SK-N-SH treated with all-trans-retinoic acid at 6 μM for 48 hours (cell line): ENCODE data around the gene NUP93.

Experiments used
- ATAC-seq: fragments of 200-7000 bp; cut with Tn5 transposase; 3 replicates; pipeline ENCODE4 v1.9.1; 2020; ENCODE audit warnings: mild to moderate bottlenecking, moderate library complexity
- ARNTL ChIP-seq: fragments of 450-650 bp; formaldehyde crosslinking; IDR thresholded peaks from 2 replicates; pipeline ENCODE4 v1.5.0; 2020; ENCODE audit warnings: low read depth, mild to moderate bottlenecking, moderate library complexity, borderline replicate concordance
- BACH2 ChIP-seq: fragments of 250-450 bp; sonication (Bioruptor Pico); IDR thresholded peaks from 2 replicates; pipeline ENCODE4 v1.9.0; 2021; ENCODE audit warnings: mild to moderate bottlenecking, borderline replicate concordance
- CSDC2 ChIP-seq: fragments of 250-450 bp; sonication (Bioruptor Pico); IDR thresholded peaks from 2 replicates; pipeline ENCODE4 v1.5.0; 2020; ENCODE audit warnings: mild to moderate bottlenecking, moderate library complexity
- ESRRG ChIP-seq: fragments of 250-450 bp; sonication (Bioruptor Pico); IDR thresholded peaks from 2 replicates; pipeline ENCODE4 v1.6.1; 2021; ENCODE audit warnings: mild to moderate bottlenecking
- GLIS3 ChIP-seq: fragments of 250-450 bp; sonication (Bioruptor Pico); IDR thresholded peaks from 2 replicates; pipeline ENCODE4 v1.5.0; 2020; ENCODE audit warnings: mild to moderate bottlenecking, moderate library complexity
- ISL1 ChIP-seq: fragments of 250-450 bp; sonication (Bioruptor Pico); IDR thresholded peaks from 2 replicates; pipeline ENCODE4 v2.1.2; 2022; ENCODE audit warnings: mild to moderate bottlenecking, moderate library complexity
- OSR1 ChIP-seq: fragments of 250-450 bp; sonication (Bioruptor Pico); IDR thresholded peaks from 2 replicates; pipeline ENCODE4 v1.8.0; 2022; ENCODE audit warnings: moderate library complexity, mild to moderate bottlenecking, inconsistent platforms
- PPARA ChIP-seq: fragments of 250-450 bp; sonication (Bioruptor Pico); IDR thresholded peaks from 2 replicates; pipeline ENCODE4 v1.5.0; 2020; ENCODE audit warnings: mild to moderate bottlenecking, borderline replicate concordance
- RARB ChIP-seq: fragments of 250-450 bp; sonication (Bioruptor Pico); IDR thresholded peaks from 2 replicates; pipeline ENCODE4 v1.8.0; 2021; ENCODE audit warnings: mild to moderate bottlenecking, moderate library complexity
- SNAI2 ChIP-seq: fragments of 250-450 bp; sonication (Bioruptor Pico); IDR thresholded peaks from 2 replicates; pipeline ENCODE4 v1.5.0; 2020; ENCODE audit warnings: mild to moderate bottlenecking, moderate library complexity
- TCF4 ChIP-seq: fragments of 250-450 bp; sonication (Bioruptor Pico); IDR thresholded peaks from 2 replicates; pipeline ENCODE4 v1.8.0; 2021; ENCODE audit warnings: mild to moderate bottlenecking, moderate library complexity, borderline replicate concordance
- TOX ChIP-seq: fragments of 250-450 bp; sonication (Bioruptor Pico); IDR thresholded peaks from 2 replicates; pipeline ENCODE4 v1.8.0; 2021; ENCODE audit warnings: mild to moderate bottlenecking, moderate library complexity, borderline replicate concordance
- ZC3H10 ChIP-seq: fragments of 250-450 bp; sonication (Bioruptor Pico); IDR thresholded peaks from 2 replicates; pipeline ENCODE4 v1.5.1; 2021; ENCODE audit warnings: mild to moderate bottlenecking, moderate library complexity
- ZFP3 ChIP-seq: fragments of 250-450 bp; sonication (Bioruptor Pico); IDR thresholded peaks from 2 replicates; pipeline ENCODE4 v1.5.0; 2020; ENCODE audit warnings: mild to moderate bottlenecking, moderate library complexity
- ZFP30 ChIP-seq: fragments of 450-650 bp; formaldehyde crosslinking; IDR thresholded peaks from 2 replicates; pipeline ENCODE4 v1.5.0; 2022; ENCODE audit warnings: mild to moderate bottlenecking, moderate library complexity
- ZNF565 ChIP-seq: fragments of 450-650 bp; formaldehyde crosslinking; conservative IDR thresholded peaks from 2 replicates; pipeline ENCODE4 v1.5.0; 2020; ENCODE audit warnings: low read depth, mild to moderate bottlenecking, moderate library complexity
- ZNF70 ChIP-seq: fragments of 450-650 bp; formaldehyde crosslinking; IDR thresholded peaks from 2 replicates; pipeline ENCODE4 v1.5.0; 2020; ENCODE audit warnings: mild to moderate bottlenecking, moderate library complexity
- ZNF8 ChIP-seq: fragments of 450-650 bp; formaldehyde crosslinking; IDR thresholded peaks from 2 replicates; pipeline ENCODE4 v1.5.0; 2020; ENCODE audit warnings: mild to moderate bottlenecking, moderate library complexity
- TF ChIP-seq, protein P1 (sequence below): fragments of 250-450 bp; sonication (Bioruptor Pico); IDR thresholded peaks from 2 replicates; pipeline ENCODE4 v1.5.1; 2020; ENCODE audit warnings: low read depth, mild to moderate bottlenecking, moderate library complexity
- TF ChIP-seq, protein P2 (sequence below): fragments of 250-450 bp; sonication (Bioruptor Pico); IDR thresholded peaks from 2 replicates; pipeline ENCODE4 v1.5.1; 2021; ENCODE audit warnings: mild to moderate bottlenecking, moderate library complexity
- TF ChIP-seq, protein P3 (sequence below): fragments of 250-450 bp; sonication (Bioruptor Pico); IDR thresholded peaks from 2 replicates; pipeline ENCODE4 v1.8.0; 2020; ENCODE audit warnings: mild to moderate bottlenecking, moderate library complexity, borderline replicate concordance
- TF ChIP-seq, protein P4 (sequence below): fragments of 250-450 bp; sonication (Bioruptor Pico); IDR thresholded peaks from 2 replicates; pipeline ENCODE4 v1.8.0; 2021; ENCODE audit warnings: low read depth, mild to moderate bottlenecking, moderate library complexity, borderline replicate concordance
- TF ChIP-seq, protein P5 (sequence below): fragments of 250-450 bp; sonication (Bioruptor Pico); IDR thresholded peaks from 2 replicates; pipeline ENCODE4 v1.5.0; 2020; ENCODE audit warnings: mild to moderate bottlenecking, moderate library complexity

NUP93 gene

DNA sequence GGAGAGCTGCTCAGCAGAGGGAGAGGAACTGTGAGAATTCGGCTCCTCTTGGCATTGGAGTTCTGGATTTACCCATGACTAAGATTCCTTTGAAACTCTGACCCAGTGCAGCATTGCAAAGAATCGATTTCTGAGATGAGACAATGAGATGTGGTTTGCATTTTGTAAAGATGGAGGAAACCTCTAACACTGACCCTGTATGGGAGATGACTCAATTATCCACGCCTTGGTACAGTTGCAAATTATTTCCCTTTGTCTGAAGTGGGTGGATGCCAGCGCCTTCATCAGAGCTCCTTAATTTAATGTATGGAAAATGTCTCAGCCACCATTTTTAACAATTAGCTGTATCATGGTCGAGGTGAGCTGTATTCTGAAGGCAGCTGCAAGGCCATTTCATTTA is 53.4 kb downstream of the NUP93 start (continued):
- TF ChIP-seq, protein P1, sequence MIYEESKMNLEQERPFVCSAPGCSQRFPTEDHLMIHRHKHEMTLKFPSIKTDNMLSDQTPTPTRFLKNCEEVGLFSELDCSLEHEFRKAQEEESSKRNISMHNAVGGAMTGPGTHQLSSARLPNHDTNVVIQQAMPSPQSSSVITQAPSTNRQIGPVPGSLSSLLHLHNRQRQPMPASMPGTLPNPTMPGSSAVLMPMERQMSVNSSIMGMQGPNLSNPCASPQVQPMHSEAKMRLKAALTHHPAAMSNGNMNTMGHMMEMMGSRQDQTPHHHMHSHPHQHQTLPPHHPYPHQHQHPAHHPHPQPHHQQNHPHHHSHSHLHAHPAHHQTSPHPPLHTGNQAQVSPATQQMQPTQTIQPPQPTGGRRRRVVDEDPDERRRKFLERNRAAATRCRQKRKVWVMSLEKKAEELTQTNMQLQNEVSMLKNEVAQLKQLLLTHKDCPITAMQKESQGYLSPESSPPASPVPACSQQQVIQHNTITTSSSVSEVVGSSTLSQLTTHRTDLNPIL (CRISPR knock-in tag): no peak
- TF ChIP-seq RARB: no peak
- TF ChIP-seq, protein P2, sequence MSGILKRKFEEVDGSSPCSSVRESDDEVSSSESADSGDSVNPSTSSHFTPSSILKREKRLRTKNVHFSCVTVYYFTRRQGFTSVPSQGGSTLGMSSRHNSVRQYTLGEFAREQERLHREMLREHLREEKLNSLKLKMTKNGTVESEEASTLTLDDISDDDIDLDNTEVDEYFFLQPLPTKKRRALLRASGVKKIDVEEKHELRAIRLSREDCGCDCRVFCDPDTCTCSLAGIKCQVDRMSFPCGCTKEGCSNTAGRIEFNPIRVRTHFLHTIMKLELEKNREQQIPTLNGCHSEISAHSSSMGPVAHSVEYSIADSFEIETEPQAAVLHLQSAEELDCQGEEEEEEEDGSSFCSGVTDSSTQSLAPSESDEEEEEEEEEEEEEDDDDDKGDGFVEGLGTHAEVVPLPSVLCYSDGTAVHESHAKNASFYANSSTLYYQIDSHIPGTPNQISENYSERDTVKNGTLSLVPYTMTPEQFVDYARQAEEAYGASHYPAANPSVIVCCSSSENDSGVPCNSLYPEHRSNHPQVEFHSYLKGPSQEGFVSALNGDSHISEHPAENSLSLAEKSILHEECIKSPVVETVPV (CRISPR knock-in tag): no peak
- no peak for TF ChIP-seq ESRRG (CRISPR knock-in tag)
- no peak for TF ChIP-seq ZNF565 (CRISPR knock-in tag)
- TF ChIP-seq TCF4 (CRISPR knock-in tag): no peak
- no peak for TF ChIP-seq GLIS3 (CRISPR knock-in tag)
- TF ChIP-seq, all 23 proteins: peak for 0

DNA sequence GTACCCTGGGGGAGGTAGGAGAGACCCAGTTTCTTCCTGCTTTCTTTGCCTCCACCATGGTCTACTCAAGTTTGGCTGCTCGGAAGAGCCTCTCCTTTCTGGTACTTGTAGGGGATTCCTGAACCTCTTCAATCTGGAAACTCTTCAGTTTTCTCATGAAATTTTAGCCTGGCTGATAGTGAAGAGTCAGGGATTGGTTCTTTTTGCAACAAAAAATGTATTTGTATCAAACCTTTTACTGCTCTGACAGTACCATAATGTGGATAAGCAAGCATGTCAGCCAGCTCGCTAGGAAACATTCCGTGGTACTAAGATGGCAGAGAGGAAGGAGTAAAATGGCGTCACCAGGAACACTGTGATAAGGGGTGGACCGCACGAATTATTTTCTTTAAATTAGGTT is 55.4 kb downstream of the NUP93 start:
- no peak for ATAC-seq
- no peak for TF ChIP-seq CSDC2 (CRISPR knock-in tag)
- no peak for TF ChIP-seq PPARA
- TF ChIP-seq BACH2 (CRISPR knock-in tag): no peak
- no peak for TF ChIP-seq ZNF565 (CRISPR knock-in tag)
- no peak for TF ChIP-seq ARNTL (CRISPR knock-in tag)
- TF ChIP-seq ZNF70 (CRISPR knock-in tag): no peak
- TF ChIP-seq, protein P1 (CRISPR knock-in tag): no peak
- TF ChIP-seq, protein P3, sequence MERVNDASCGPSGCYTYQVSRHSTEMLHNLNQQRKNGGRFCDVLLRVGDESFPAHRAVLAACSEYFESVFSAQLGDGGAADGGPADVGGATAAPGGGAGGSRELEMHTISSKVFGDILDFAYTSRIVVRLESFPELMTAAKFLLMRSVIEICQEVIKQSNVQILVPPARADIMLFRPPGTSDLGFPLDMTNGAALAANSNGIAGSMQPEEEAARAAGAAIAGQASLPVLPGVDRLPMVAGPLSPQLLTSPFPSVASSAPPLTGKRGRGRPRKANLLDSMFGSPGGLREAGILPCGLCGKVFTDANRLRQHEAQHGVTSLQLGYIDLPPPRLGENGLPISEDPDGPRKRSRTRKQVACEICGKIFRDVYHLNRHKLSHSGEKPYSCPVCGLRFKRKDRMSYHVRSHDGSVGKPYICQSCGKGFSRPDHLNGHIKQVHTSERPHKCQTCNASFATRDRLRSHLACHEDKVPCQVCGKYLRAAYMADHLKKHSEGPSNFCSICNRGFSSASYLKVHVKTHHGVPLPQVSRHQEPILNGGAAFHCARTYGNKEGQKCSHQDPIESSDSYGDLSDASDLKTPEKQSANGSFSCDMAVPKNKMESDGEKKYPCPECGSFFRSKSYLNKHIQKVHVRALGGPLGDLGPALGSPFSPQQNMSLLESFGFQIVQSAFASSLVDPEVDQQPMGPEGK (CRISPR knock-in tag): no peak
- no peak for TF ChIP-seq TCF4 (CRISPR knock-in tag)
- TF ChIP-seq ISL1 (CRISPR knock-in tag): no peak
- no peak for TF ChIP-seq RARB
- TF ChIP-seq ZNF8 (CRISPR knock-in tag): no peak

DNA sequence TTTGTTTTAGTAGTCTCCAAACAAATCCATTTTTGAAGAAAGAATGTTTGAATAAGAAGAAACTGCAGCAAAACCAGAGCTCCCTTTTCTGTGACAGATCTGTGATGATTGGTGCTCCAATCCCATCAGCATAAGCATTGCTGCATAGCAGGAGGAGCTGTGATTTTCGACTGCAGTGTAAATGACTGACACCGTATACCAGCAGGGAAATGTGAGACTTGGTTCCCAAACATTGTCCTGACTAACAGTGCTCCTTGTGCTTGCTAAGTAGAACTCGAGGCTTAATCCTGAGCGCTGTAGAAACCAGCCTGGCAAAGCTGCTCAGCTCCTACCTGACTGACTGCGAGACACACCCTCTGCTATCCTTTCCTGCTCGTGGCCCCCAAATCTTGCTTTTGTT is 57.2 kb downstream of the NUP93 start:
- no peak for ATAC-seq
- TF ChIP-seq TCF4 (CRISPR knock-in tag) (no peak), ZFP30 (CRISPR knock-in tag) (no peak), ARNTL (CRISPR knock-in tag) (no peak), CSDC2 (CRISPR knock-in tag) (no peak), ESRRG (CRISPR knock-in tag) (no peak), ZNF70 (CRISPR knock-in tag) (no peak), ZC3H10 (CRISPR knock-in tag) (no peak), OSR1 (CRISPR knock-in tag) (no peak), GLIS3 (CRISPR knock-in tag) (no peak), SNAI2 (no peak), TOX (no peak), ZNF565 (CRISPR knock-in tag) (no peak), ZFP3 (CRISPR knock-in tag) (no peak), BACH2 (CRISPR knock-in tag) (no peak)
- TF ChIP-seq, protein P1 (CRISPR knock-in tag): no peak
- TF ChIP-seq, protein P2 (CRISPR knock-in tag): no peak
- TF ChIP-seq, protein P4, sequence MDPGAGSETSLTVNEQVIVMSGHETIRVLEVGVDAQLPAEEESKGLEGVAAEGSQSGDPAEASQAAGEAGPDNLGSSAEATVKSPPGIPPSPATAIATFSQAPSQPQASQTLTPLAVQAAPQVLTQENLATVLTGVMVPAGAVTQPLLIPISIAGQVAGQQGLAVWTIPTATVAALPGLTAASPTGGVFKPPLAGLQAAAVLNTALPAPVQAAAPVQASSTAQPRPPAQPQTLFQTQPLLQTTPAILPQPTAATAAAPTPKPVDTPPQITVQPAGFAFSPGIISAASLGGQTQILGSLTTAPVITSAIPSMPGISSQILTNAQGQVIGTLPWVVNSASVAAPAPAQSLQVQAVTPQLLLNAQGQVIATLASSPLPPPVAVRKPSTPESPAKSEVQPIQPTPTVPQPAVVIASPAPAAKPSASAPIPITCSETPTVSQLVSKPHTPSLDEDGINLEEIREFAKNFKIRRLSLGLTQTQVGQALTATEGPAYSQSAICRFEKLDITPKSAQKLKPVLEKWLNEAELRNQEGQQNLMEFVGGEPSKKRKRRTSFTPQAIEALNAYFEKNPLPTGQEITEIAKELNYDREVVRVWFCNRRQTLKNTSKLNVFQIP (CRISPR knock-in tag): no peak
- TF ChIP-seq, protein P5, sequence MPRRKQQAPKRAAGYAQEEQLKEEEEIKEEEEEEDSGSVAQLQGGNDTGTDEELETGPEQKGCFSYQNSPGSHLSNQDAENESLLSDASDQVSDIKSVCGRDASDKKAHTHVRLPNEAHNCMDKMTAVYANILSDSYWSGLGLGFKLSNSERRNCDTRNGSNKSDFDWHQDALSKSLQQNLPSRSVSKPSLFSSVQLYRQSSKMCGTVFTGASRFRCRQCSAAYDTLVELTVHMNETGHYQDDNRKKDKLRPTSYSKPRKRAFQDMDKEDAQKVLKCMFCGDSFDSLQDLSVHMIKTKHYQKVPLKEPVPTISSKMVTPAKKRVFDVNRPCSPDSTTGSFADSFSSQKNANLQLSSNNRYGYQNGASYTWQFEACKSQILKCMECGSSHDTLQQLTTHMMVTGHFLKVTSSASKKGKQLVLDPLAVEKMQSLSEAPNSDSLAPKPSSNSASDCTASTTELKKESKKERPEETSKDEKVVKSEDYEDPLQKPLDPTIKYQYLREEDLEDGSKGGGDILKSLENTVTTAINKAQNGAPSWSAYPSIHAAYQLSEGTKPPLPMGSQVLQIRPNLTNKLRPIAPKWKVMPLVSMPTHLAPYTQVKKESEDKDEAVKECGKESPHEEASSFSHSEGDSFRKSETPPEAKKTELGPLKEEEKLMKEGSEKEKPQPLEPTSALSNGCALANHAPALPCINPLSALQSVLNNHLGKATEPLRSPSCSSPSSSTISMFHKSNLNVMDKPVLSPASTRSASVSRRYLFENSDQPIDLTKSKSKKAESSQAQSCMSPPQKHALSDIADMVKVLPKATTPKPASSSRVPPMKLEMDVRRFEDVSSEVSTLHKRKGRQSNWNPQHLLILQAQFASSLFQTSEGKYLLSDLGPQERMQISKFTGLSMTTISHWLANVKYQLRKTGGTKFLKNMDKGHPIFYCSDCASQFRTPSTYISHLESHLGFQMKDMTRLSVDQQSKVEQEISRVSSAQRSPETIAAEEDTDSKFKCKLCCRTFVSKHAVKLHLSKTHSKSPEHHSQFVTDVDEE (CRISPR knock-in tag): no peak
